Stimulated activated memory B cell treated with anti-CD40 and anti-IgM and Interleukin-4, amounts not matched to agents 10 μg/mL and 1 μg/mL and 100 μg/mL, for 72 hours (primary cell): Measurements from ENCODE around the gene MISP3.

Experiments used
- ATAC-seq: fragments of 150-1000 bp; cut with Tn5 transposase; 2 replicates; pipeline ENCODE4 v1.10.0; 2021
- H3K27ac Mint-ChIP-seq: one replicate; pipeline ENCODE4 v1.8.0; 2022; ENCODE audit warnings: mild to moderate bottlenecking, mixed read lengths
- H3K27me3 Mint-ChIP-seq: one replicate; pipeline ENCODE4 v1.8.0; 2022; ENCODE audit warnings: mixed read lengths
- H3K36me3 Mint-ChIP-seq: one replicate; pipeline ENCODE4 v1.8.0; 2022; ENCODE audit warnings: mixed read lengths
- H3K4me1 Mint-ChIP-seq: one replicate; pipeline ENCODE4 v1.8.0; 2022; ENCODE audit warnings: mixed read lengths
- H3K4me3 Mint-ChIP-seq: one replicate; pipeline ENCODE4 v1.8.0; 2022; ENCODE audit warnings: mild to moderate bottlenecking, moderate library complexity, mixed read lengths
- H3K9me3 Mint-ChIP-seq: one replicate; pipeline ENCODE4 v1.8.0; 2022; ENCODE audit warnings: mixed read lengths

The MISP3 gene

DNA sequence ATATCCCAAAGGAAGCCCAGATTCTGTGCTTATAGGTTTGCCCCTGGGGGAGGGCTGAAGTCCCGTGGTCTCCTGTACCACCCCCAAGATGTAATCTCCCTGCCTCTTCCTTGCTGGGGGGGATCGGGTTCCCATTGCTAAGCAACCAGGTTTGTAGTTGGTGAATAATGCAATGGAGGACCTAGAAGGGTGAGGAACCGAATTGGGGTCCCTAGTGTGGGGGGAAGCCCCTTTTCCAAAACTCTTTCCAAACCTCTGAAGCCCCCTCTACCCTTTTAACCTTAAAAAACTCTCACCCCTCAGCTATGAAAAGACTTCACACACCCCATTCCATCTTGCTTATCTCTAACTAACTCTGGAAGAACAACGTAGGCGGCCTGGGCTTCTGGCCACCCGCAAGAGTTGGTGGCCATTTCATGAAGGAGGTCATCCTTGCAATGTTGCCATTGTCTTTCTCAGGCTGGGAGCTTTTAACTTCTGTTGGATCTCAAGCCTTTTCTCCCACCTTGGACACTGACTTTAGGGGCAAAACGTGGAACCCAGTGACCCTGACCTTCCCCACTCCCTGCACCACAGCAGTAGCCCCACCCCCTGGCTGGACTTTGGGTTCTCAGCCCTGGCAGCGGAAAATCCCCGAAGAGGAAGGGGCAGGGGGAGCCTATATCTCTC, 11.4 kb upstream of the MISP3 start:
- Mint-ChIP-seq H3K27me3 (peaks cover 55% of the 10 kb centered on the region), H3K4me1 (peaks cover 26% of the 10 kb centered on the region)
- no peak for ATAC-seq

GRCh38 chr19:14061751-14062557, 10.6 kb upstream of the MISP3 start, which contains the start of gene PALM3:
Gene PALM3 (minus strand): TSS chr19:14062076. CDS start chr19:14061980, 96 bp downstream.
- H3K9me3 Mint-ChIP-seq, result no peaks in the 10 kb centered on the region
- peaks cover 57% of the 10 kb centered on the region for H3K27me3 Mint-ChIP-seq
- H3K27ac Mint-ChIP-seq, result no peak within 1 kb of the TSS
- no peaks in the 10 kb centered on the region for H3K36me3 Mint-ChIP-seq
- peaks cover 31% of the 10 kb centered on the region for H3K4me1 Mint-ChIP-seq
- ATAC-seq, result peak; percentile 19
- H3K4me3 Mint-ChIP-seq, result no peak within 1 kb of the TSS

More for the DNA sequence above, 11.4 kb upstream of the MISP3 start:
- no peaks in the 10 kb centered on the region for H3K36me3 Mint-ChIP-seq
- no peak overlapping the region for H3K27ac Mint-ChIP-seq
- no peak overlapping the region for H3K4me3 Mint-ChIP-seq
- H3K9me3 Mint-ChIP-seq, result no peaks in the 10 kb centered on the region

GRCh38 chr19:14062558-14062855, 10.1 kb upstream of the MISP3 start:
- Mint-ChIP-seq H3K27ac (no peak overlapping the region), H3K4me3 (no peak overlapping the region), H3K4me1 (peaks cover 31% of the 10 kb centered on the region), H3K27me3 (peaks cover 53% of the 10 kb centered on the region), H3K9me3 (no peaks in the 10 kb centered on the region), H3K36me3 (no peaks in the 10 kb centered on the region)
- no peak for ATAC-seq

- peaks cover 25% of the 10 kb centered on the region for H3K4me1 Mint-ChIP-seq
- no peaks in the 10 kb centered on the region for H3K36me3 Mint-ChIP-seq
- no peaks in the 10 kb centered on the region for H3K9me3 Mint-ChIP-seq
- peaks cover 47% of the 10 kb centered on the region for H3K27me3 Mint-ChIP-seq
- no peak for ATAC-seq
- no peak overlapping the region for H3K27ac Mint-ChIP-seq
- H3K4me3 Mint-ChIP-seq, result no peak overlapping the region
Observed at GRCh38 chr19:14063105-14063504, 9.5 kb upstream of the MISP3 start.

DNA sequence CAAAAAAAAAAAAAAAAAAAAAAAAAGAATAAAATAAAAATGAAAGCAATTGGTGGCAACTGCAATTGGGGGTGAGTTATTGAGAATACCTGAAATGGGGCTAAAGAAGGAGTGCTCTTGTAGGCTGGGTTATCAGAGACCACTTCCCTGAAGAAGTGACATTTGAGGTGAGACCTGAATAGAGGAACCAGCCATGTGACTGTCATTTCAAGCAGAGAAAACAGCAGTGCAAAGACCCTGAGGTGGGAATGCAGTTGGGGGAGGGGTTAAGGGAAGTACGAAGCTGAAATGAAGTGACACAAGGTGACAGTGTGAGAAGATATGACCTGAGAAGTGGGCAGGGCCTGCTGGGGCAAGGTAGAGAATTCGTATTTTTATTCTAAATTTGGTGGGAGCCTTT, 6.5 kb upstream of the MISP3 start:
- peaks cover 18% of the 10 kb centered on the region for H3K27me3 Mint-ChIP-seq
- H3K9me3 Mint-ChIP-seq, result no peaks in the 10 kb centered on the region
- ATAC-seq, result no peak
- no peak overlapping the region for H3K4me3 Mint-ChIP-seq
- H3K4me1 Mint-ChIP-seq, result peaks cover 9% of the 10 kb centered on the region
- H3K27ac Mint-ChIP-seq, result no peak overlapping the region
- H3K36me3 Mint-ChIP-seq, result no peaks in the 10 kb centered on the region

DNA sequence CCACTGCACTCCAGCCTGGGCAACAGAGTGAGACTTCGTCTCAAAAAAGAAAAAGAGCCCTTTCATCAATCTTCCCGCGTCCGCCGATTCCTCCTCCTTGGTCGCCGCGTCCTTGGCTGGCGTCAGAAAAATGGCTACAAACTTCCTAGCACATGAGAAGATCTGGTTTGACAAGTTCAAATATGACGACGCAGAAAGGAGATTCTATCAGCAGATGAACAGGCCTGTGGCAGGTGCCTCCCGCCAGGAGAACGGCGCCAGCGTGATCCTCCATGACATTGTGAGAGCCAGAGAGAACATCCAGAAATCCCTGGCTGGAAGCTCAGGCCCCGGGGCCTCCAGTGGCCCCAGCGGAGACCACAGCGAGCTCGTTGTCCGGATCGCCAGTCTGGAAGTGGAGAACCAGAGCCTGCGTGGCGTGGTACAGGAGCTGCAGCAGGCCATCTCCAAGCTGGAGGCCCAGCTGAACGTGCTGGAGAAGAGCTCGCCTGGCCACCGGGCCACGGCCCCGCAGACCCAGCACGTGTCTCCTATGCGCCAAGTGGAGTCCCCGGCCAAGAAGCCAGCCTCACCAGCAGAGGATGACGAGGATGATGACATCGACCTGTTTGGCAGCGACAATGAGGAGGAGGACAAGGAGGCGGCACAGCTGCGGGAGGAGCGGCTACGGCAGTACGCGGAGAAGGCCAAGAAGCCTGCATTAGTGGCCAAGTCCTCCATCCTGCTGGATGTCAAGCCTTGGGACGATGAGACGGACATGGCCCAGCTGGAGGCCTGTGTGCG, 2.1 kb upstream of the MISP3 start:
- H3K27me3 Mint-ChIP-seq, result peaks cover 13% of the 10 kb centered on the region
- H3K4me3 Mint-ChIP-seq, result no peak overlapping the region
- H3K4me1 Mint-ChIP-seq, result peaks cover 33% of the 10 kb centered on the region
- no peaks in the 10 kb centered on the region for H3K9me3 Mint-ChIP-seq
- H3K36me3 Mint-ChIP-seq, result no peaks in the 10 kb centered on the region
- ATAC-seq, result no peak
- no peak overlapping the region for H3K27ac Mint-ChIP-seq

DNA sequence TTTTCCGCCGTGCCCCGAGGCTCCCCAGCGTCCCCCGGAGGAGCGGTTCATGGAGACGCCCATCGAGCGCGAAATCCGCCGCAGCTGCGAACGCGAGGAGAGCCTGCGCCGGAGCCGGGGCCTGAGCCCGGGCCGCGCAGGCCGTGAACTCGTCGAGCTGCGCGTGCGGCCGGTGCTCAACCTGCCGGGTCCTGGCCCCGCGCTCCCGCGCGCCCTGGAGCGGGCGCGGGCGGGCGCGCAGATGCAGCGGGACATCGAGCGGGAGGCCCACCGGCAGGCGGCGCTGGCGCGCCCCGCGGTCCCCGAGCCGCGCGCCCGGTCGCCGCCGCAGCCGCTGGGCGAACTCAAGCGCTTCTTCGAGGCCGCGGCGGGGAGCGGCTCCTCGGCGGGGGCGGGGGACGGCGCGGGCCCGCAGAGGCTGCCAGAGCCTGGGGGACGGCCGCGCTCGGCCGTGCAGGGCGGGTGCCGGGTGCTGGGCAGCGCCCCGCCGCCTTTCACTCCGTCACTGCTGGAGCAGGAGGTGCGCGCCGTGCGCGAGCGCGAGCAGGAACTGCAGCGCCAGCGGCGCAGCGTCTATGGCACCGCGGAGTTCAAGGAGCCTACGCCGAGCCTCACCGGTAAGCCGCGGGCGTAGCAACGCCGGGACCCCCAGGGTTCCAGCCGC, 807 bp downstream of the MISP3 start:
- ATAC-seq, result peak; percentile 87
- H3K27me3 Mint-ChIP-seq, result no peaks in the 10 kb centered on the region
- H3K27ac Mint-ChIP-seq, result peak overlapping the region; percentile 73
- H3K36me3 Mint-ChIP-seq, result no peaks in the 10 kb centered on the region
- no peaks in the 10 kb centered on the region for H3K9me3 Mint-ChIP-seq
- peak overlapping the region; percentile 84 for H3K4me3 Mint-ChIP-seq
- peaks cover 24% of the 10 kb centered on the region for H3K4me1 Mint-ChIP-seq

GRCh38 chr19:14073925-14074838, 1.6 kb downstream of the MISP3 start:
- no peaks in the 10 kb centered on the region for H3K27me3 Mint-ChIP-seq
- H3K36me3 Mint-ChIP-seq, result no peaks in the 10 kb centered on the region
- no peaks in the 10 kb centered on the region for H3K9me3 Mint-ChIP-seq
- H3K27ac Mint-ChIP-seq, result peak overlapping the region; percentile 73
- H3K4me1 Mint-ChIP-seq, result peaks cover 24% of the 10 kb centered on the region
- peak; percentile 1 for ATAC-seq
- H3K4me3 Mint-ChIP-seq, result peak overlapping the region; percentile 84

GRCh38 chr19:14078411-14078810, 5.8 kb downstream of the MISP3 start:
- Mint-ChIP-seq H3K4me1 (peaks cover 22% of the 10 kb centered on the region), H3K4me3 (no peak overlapping the region), H3K27ac (no peak overlapping the region), H3K9me3 (no peaks in the 10 kb centered on the region), H3K36me3 (no peaks in the 10 kb centered on the region), H3K27me3 (no peaks in the 10 kb centered on the region)
- no peak for ATAC-seq

DNA sequence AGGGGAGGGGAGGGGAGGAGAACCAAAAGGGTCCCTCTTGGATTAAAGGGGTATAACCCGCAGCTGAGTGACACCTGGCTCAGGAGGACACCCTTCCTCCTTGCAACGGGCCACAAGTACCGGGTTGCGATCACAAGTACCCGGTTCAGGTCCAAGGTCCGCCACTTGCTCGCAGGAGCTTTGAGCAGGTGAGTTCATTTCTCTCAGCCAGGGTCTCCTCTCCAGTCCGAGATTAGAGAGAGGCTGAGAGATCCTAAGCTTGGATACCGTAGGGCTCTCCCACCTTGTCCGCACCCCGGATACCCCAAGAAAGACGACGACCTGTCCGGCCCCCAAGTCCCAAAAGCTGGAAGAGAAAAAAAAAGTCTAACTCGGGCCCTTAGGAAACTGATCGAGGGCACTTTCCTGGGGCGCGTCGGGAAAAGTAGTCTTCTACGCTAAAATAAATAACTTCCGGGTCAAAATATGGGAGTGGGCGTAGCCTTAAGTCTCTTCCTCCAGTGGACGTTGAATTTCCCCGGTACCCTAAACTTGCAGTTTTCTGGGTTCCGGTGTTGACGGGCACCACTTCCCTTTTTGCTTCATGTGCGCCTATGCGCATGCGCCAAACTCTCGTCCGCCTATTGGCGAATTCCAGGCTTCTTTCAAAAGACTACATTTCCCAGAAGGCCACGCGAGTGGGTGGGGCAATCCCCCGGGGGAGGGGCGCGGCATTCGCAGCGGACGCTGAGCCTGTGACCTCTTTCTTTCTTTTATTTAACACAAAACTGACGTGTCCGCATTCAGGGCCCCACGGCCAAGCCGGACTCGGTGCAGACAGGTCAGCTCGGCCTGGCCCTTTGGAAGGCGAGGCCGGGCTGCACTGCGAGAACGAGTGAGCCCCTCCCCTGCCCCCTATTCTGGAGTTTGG, 8.6 kb downstream of the MISP3 start:
- peak; percentile 96 for ATAC-seq
- H3K36me3 Mint-ChIP-seq, result peaks cover 5% of the 10 kb centered on the region
- H3K27me3 Mint-ChIP-seq, result no peaks in the 10 kb centered on the region
- H3K4me1 Mint-ChIP-seq, result peaks cover 5% of the 10 kb centered on the region
- H3K9me3 Mint-ChIP-seq, result no peaks in the 10 kb centered on the region
- H3K27ac Mint-ChIP-seq, result peak overlapping the region; percentile 90
- H3K4me3 Mint-ChIP-seq, result peak overlapping the region; percentile 96

DNA sequence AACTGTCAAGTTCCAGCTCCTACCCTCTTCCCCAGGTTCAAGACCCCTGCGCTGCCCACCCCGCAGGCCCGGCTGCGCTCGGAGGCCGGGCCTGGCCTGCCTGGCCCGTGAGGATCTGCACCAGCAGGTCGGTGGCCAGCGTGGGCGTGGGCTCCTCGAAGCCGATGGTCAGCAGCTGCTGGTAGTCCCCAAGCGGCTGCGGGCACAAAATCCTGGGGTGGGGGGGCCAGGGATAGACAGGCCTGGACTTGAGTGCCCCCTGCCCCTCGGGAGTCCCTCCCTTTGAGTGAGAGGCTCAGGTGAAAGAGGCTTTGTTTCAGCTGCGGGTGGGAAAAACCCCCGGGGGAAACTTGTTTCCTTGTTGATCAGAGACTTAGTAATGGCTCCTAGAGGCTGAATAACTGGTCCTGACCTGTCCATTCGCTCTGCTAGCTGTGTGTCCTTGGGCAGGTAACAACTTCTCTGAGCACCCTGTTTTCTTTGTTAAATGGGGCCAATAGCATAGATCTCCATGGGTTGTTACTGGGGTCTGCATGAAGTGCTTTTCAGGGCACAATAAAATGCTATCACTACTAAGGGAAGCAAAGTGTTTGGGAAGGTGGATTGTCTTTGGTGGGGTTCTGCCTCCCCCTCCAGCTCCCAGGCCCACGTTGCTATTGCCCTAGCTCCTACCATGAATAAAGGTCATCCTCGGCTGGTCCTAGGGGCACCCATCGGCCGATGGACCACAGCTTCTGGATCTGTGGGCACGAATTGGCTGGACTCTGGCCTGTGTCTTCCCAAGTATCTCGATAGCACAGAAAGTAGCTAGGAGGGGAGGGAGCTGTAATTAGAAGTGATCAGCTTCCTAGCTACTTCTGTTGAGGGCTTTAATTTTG, 9.4 kb downstream of the MISP3 start:
- no peaks in the 10 kb centered on the region for H3K9me3 Mint-ChIP-seq

DNA sequence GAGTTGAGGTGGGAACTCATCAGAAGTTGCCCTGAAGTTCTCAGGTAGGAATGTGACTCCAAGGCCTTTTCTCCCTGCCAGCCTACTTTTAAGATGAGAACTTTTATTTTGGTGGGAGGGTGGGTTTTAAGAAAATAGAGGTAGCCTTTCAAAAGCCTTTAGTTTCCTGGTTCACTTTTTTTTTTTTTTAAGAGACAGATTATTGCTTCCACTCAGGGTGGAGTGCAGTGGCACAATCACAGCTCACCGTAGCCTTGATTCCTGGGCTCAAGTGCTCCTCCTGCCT, 10.0 kb downstream of the MISP3 start:
- H3K27ac Mint-ChIP-seq, result peak overlapping the region; percentile 90
- peaks cover 5% of the 10 kb centered on the region for H3K36me3 Mint-ChIP-seq
- no peak for ATAC-seq
- H3K27me3 Mint-ChIP-seq, result no peaks in the 10 kb centered on the region
- no peak overlapping the region for H3K4me3 Mint-ChIP-seq
- no peaks in the 10 kb centered on the region for H3K9me3 Mint-ChIP-seq
- H3K4me1 Mint-ChIP-seq, result peaks cover 5% of the 10 kb centered on the region

More for the DNA sequence above, 9.4 kb downstream of the MISP3 start:
- Mint-ChIP-seq H3K27ac (peak overlapping the region; percentile 90), H3K4me1 (peaks cover 5% of the 10 kb centered on the region), H3K4me3 (peak overlapping the region; percentile 96), H3K27me3 (no peaks in the 10 kb centered on the region), H3K36me3 (peaks cover 5% of the 10 kb centered on the region)
- ATAC-seq, result peak; percentile 29
